ENCODE measurements around the gene COL26A1. TPM values are rescaled to one million over a fixed set of nuclear protein-coding genes. Genes with fewer than 3 reads are reported as not detected.
A peak's percentile ranks its signal among the peaks of the same experiment; 100 is the strongest.

Gene COL26A1
- total RNA-seq, 1 experiment from 2014 or later, result 0.43 TPM

DNA sequence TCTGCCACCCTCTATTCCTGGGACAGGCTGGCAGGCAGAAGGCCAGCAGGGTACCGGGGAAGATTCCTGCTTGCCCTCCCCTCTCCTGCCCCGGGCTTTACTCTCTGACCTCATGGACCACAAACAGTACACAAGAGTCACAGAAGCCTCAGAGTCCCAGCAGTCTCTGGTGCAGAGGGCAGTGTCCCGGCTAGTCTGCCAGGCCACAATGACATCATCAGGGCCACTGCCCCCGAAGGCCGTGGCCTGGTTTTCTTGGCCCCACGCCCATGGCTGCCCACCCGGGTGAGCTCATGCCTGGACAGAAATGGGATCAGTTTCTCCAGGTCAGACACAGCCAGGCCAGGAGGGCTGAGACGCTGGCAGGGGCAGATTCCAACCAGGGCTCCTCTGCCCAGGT is 174.5 kb downstream of the COL26A1 start:
- no peaks in the 10 kb centered on the region for H3K9me3 ChIP-seq (ENCODE audit: low read depth, low read length, poor library complexity, severe bottlenecking)
- intact Hi-C loops (cut with micrococcal nuclease; ENCODE audit: unreplicated experiment), result no loop called here
- H3K27ac ChIP-seq (ENCODE audit: low read depth, low read length, poor library complexity, severe bottlenecking), result no peak overlapping the region
- no peaks in the 10 kb centered on the region for H3K36me3 ChIP-seq (ENCODE audit: insufficient read depth, low read length, poor library complexity, severe bottlenecking)
- CTCF ChIA-PET, result no interaction called here
- H3K4me3 ChIP-seq (ENCODE audit: low read depth, low read length, poor library complexity, severe bottlenecking), result no peak overlapping the region
- POLR2A ChIA-PET (ENCODE audit: low non-redundant PET), result no interaction called here
- H3K27me3 ChIP-seq (replicated peaks; ENCODE audit: insufficient read depth, low read depth, low read length, poor library complexity), result no peaks in the 10 kb centered on the region
- no peak for DNase-seq (ENCODE audit: low spot score)
- BruUV-seq (replicated peaks), result no TSS peak
- TF ChIP-seq, protein P1, sequence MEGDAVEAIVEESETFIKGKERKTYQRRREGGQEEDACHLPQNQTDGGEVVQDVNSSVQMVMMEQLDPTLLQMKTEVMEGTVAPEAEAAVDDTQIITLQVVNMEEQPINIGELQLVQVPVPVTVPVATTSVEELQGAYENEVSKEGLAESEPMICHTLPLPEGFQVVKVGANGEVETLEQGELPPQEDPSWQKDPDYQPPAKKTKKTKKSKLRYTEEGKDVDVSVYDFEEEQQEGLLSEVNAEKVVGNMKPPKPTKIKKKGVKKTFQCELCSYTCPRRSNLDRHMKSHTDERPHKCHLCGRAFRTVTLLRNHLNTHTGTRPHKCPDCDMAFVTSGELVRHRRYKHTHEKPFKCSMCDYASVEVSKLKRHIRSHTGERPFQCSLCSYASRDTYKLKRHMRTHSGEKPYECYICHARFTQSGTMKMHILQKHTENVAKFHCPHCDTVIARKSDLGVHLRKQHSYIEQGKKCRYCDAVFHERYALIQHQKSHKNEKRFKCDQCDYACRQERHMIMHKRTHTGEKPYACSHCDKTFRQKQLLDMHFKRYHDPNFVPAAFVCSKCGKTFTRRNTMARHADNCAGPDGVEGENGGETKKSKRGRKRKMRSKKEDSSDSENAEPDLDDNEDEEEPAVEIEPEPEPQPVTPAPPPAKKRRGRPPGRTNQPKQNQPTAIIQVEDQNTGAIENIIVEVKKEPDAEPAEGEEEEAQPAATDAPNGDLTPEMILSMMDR (conservative IDR thresholded peaks at IDR 0.05; ENCODE audit: low read depth, low read length), result no peak
- TF ChIP-seq EZH2 (IDR thresholded peaks at IDR 0.05; ENCODE audit: borderline replicate concordance, low read depth, low read length, poor library complexity, severe bottlenecking), result no peak
- no peaks in the 10 kb centered on the region for H3K4me1 ChIP-seq (ENCODE audit: insufficient read depth, low read length, poor library complexity, severe bottlenecking)

DNA sequence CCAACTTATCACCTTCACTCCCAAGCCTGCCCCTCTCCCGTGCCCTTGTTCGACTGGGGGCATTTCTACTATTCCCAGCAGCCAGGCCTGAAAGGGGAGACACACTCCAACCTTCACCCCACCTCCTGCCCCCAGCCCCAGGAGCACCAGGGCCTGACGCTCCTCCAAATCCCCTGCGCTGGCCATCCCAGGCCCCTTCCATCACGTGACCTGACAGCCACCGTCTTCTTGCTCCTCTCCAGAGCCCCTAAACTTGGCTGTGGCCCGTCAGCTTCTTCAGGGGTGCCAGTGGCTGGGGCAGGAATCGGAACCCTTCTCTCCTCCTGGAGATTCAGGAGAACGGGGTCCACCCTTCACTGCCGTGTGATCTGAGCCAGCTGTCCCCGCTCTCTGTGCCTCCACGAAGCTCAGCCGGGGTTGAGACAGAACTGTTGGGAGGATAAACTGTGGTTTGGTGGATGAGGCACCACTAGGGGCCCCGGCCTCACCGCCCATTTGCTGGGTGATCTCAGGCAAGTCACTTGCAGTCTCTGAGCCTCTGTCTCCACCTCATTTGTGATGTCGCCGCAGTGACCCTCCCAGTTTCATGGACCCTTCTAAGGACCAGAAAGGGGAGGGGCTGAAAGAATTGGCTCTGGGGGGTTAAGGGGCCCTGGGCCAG is 175.4 kb downstream of the COL26A1 start:
- no peaks in the 10 kb centered on the region for H3K4me1 ChIP-seq (ENCODE audit: insufficient read depth, low read length, poor library complexity, severe bottlenecking)
- no peak overlapping the region for H3K27ac ChIP-seq (ENCODE audit: low read depth, low read length, poor library complexity, severe bottlenecking)
- no peaks in the 10 kb centered on the region for H3K9me3 ChIP-seq (ENCODE audit: low read depth, low read length, poor library complexity, severe bottlenecking)
- ChIA-PET POLR2A (ENCODE audit: low non-redundant PET) (no interaction called here), CTCF (no interaction called here)
- no TSS peak for BruUV-seq (replicated peaks)
- no peak for DNase-seq (ENCODE audit: low spot score)
- intact Hi-C loops (cut with micrococcal nuclease; ENCODE audit: unreplicated experiment), result no loop called here
- H3K4me3 ChIP-seq (ENCODE audit: low read depth, low read length, poor library complexity, severe bottlenecking), result no peak overlapping the region
- no peaks in the 10 kb centered on the region for H3K27me3 ChIP-seq (replicated peaks; ENCODE audit: insufficient read depth, low read depth, low read length, poor library complexity)
- TF ChIP-seq, protein P1 (conservative IDR thresholded peaks at IDR 0.05; ENCODE audit: low read depth, low read length), result no peak
- TF ChIP-seq EZH2 (IDR thresholded peaks at IDR 0.05; ENCODE audit: borderline replicate concordance, low read depth, low read length, poor library complexity, severe bottlenecking), result no peak
- no peaks in the 10 kb centered on the region for H3K36me3 ChIP-seq (ENCODE audit: insufficient read depth, low read length, poor library complexity, severe bottlenecking)

DNA sequence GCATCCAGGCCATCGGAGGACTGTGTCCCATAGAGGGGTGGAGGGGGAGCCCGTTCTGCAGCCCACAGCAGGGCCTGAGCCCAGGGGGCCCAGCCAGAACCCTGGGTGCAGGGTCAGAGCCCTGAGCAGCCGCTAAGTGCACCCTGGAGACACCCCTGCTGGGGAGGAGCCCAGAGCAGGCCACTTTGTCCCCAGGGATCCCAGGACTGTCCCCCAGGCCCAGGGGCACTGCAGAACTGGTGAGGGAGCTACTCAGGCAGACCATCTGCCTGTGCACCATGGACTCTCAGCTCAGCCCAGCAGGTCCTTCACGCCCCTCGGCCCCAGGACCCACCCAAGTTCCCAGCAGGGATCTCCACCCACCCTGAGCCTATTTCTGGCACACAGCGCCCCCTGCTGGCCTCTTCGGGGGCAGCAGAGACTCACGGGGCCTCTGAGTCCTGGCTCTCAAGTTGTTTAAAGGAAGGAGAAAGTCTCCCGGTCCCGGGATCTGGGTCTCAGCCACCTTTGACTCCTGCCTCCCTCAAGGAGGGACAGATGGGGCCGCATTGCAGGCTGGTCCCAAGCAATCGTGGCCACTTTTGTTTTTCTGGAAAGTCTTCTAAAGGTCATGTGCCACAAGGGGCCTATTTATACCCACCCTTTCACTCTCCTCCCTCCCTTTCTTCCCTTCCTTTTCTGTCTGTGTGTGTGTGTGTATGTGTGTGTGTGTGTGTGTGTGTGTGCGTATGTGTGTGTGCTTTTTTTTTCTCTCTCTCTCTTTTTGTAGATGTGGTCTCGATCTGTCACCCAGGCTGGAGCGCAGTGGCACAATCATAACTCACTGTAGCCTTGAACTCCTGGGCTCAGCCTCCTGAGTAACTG is 176.2 kb downstream of the COL26A1 start:
- BruUV-seq (replicated peaks), result no TSS peak
- Histone ChIP-seq H3K27ac (ENCODE audit: low read depth, low read length, poor library complexity, severe bottlenecking) (no peak overlapping the region), H3K9me3 (ENCODE audit: low read depth, low read length, poor library complexity, severe bottlenecking) (no peaks in the 10 kb centered on the region), H3K27me3 (replicated peaks; ENCODE audit: insufficient read depth, low read depth, low read length, poor library complexity) (no peaks in the 10 kb centered on the region), H3K4me3 (ENCODE audit: low read depth, low read length, poor library complexity, severe bottlenecking) (no peak overlapping the region), H3K4me1 (ENCODE audit: insufficient read depth, low read length, poor library complexity, severe bottlenecking) (no peaks in the 10 kb centered on the region), H3K36me3 (ENCODE audit: insufficient read depth, low read length, poor library complexity, severe bottlenecking) (no peaks in the 10 kb centered on the region)
- intact Hi-C loops (cut with micrococcal nuclease; ENCODE audit: unreplicated experiment), result no loop called here
- TF ChIP-seq, protein P1 (conservative IDR thresholded peaks at IDR 0.05; ENCODE audit: low read depth, low read length), result peak; percentile 96
- TF ChIP-seq EZH2 (IDR thresholded peaks at IDR 0.05; ENCODE audit: borderline replicate concordance, low read depth, low read length, poor library complexity, severe bottlenecking), result no peak
- POLR2A ChIA-PET (ENCODE audit: low non-redundant PET), result no interaction called here
- DNase-seq (ENCODE audit: low spot score), result peak; percentile 64
- CTCF ChIA-PET, result no interaction called here

Measured in A673 (cell line).